ENCODE data around the gene TMEM163.

GRCh38 chr2:134706587-134707329 lies 12.0 kb downstream of the TMEM163 start:
- no peak for TF ChIP-seq CTCF (IDR thresholded peaks at IDR 0.05; ENCODE audit: insufficient read depth, low read depth, low read length)
- no peak for TF ChIP-seq EZH2 (IDR thresholded peaks at IDR 0.05; ENCODE audit: insufficient read depth, low read length)

Data from astrocyte (in vitro differentiated cells and primary cell).